ENCODE results near the gene CYP2W1. TPM values are rescaled to one million over a fixed set of nuclear protein-coding genes. Genes with fewer than 3 reads are reported as not detected.

The CYP2W1 gene
- total and polyA plus RNA-seq, 2 donors (not counting 3 experiments of a cell fraction or from before 2014, with no cell fraction given): not detected

GRCh38 chr7:949021-949934 is 33.7 kb upstream of the CYP2W1 start:
- dilution Hi-C loops (cut with MboI; ENCODE audit: extremely low pct_ligation_motif_present, low sequenced_read_pairs): no loop called here
- Histone ChIP-seq H3K4me3 (replicated peaks in 1 of 3; ENCODE audit: insufficient read depth in 1 of 3, low read depth in 1 of 3, low read length in 3 of 3) (no peak overlapping the region), H3K36me3 (ENCODE audit: control insufficient read depth in 2 of 2, extremely low read depth in 1 of 2, insufficient read depth in 2 of 2, low read length in 2 of 2) (no peaks in the 10 kb centered on the region), H2AFZ (ENCODE audit: low read depth, low read length) (no peak overlapping the region), H3K9ac (replicated peaks; ENCODE audit: extremely low read depth, insufficient read depth, low read length) (no peak overlapping the region), H3K4me1 (ENCODE audit: control insufficient read depth, extremely low read depth, insufficient read depth, low read length) (no peaks in the 10 kb centered on the region), H3K9me1 (replicated peaks; ENCODE audit: control insufficient read depth, extremely low read depth, insufficient read depth, low read length) (no peaks in the 10 kb centered on the region), H3K27ac (ENCODE audit: insufficient read depth, low read depth, low read length) (no peak overlapping the region), H3K4me2 (ENCODE audit: insufficient read depth, low read length) (no peak overlapping the region), H3K9me3 (replicated peaks; ENCODE audit: control insufficient read depth, insufficient read depth, low read length) (no peaks in the 10 kb centered on the region), H3K27me3 (ENCODE audit: control insufficient read depth in 2 of 2, insufficient read depth in 2 of 2, low read length in 2 of 2) (peaks cover 0 to 4% of the 10 kb centered on the region in 2 experiments), H3K79me2 (ENCODE audit: control insufficient read depth, insufficient read depth, low read length) (no peaks in the 10 kb centered on the region), H4K20me1 (replicated peaks; ENCODE audit: control insufficient read depth, extremely low read depth, insufficient read depth, low read length) (no peaks in the 10 kb centered on the region)
- intact Hi-C loops (cut with micrococcal nuclease): no loop called here
- TF ChIP-seq CTCF (IDR thresholded peaks at IDR 0.05; ENCODE audit: extremely low read depth in 1 of 2, insufficient read depth in 1 of 2, low read depth in 1 of 2, low read length in 2 of 2): no peak
- TF ChIP-seq, protein P1, sequence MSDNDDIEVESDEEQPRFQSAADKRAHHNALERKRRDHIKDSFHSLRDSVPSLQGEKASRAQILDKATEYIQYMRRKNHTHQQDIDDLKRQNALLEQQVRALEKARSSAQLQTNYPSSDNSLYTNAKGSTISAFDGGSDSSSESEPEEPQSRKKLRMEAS (IDR thresholded peaks at IDR 0.05; ENCODE audit: insufficient read depth, insufficient read length): no peak
- no peak for TF ChIP-seq JUN (IDR thresholded peaks at IDR 0.05; ENCODE audit: borderline replicate concordance, insufficient read depth, insufficient read length, low read depth)
- TF ChIP-seq GATA2 (IDR thresholded peaks at IDR 0.05; ENCODE audit: insufficient read depth, insufficient read length, low read depth, low read length): no peak
- ChIA-PET POLR2A (no interaction called here), CTCF (no interaction called here)
- DNase-seq (ENCODE audit: low read depth, low spot score): no peak
- no TSS peak for BruUV-seq (replicated peaks)
- no peak for FAIRE-seq

Data from endothelial cell of umbilical vein (primary cell).